Measurements from ENCODE around the gene SF1.

DNA sequence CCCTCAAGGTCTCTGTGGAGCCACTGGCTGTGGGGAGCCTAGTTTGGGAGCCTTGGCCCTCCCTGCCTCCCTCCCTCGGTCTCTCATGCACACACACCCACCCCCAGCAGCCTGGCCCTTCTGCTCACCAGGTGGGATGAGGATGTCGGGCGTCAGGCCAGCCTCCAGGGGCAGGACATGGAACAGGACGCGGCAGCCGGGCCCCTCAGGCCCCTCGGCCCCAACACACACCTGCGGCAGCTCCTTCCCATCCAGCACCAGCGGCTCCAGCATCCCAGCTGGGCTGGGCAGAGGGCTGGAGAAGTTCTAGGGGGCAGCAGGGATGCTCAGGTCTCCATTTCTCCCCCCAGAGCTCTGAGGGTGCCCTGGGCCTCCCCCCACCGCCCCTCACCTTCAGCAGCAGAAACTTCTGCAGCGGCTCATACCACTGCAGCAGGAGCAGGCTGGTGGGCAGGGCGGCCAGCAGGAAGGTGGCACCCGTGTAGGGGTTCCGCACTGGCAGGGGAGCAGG lies 13.5 kb upstream of the SF1 start:
- no peak for TF ChIP-seq POLR2AphosphoS5 (IDR thresholded peaks at IDR 0.05; ENCODE audit: low read depth)
- TF ChIP-seq, protein P1, sequence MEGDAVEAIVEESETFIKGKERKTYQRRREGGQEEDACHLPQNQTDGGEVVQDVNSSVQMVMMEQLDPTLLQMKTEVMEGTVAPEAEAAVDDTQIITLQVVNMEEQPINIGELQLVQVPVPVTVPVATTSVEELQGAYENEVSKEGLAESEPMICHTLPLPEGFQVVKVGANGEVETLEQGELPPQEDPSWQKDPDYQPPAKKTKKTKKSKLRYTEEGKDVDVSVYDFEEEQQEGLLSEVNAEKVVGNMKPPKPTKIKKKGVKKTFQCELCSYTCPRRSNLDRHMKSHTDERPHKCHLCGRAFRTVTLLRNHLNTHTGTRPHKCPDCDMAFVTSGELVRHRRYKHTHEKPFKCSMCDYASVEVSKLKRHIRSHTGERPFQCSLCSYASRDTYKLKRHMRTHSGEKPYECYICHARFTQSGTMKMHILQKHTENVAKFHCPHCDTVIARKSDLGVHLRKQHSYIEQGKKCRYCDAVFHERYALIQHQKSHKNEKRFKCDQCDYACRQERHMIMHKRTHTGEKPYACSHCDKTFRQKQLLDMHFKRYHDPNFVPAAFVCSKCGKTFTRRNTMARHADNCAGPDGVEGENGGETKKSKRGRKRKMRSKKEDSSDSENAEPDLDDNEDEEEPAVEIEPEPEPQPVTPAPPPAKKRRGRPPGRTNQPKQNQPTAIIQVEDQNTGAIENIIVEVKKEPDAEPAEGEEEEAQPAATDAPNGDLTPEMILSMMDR (IDR thresholded peaks at IDR 0.05; ENCODE audit: insufficient read depth, low read length) = no peak

Data from HL-60 (cell line).